SK-N-SH treated with all-trans-retinoic acid at 6 μM for 48 hours (cell line): ENCODE results near the gene H3-3A.

Source experiments
- ATAC-seq: fragments of 200-7000 bp; cut with Tn5 transposase; 3 replicates; pipeline ENCODE4 v1.9.1; 2020; ENCODE audit warnings: mild to moderate bottlenecking, moderate library complexity
- ARNTL ChIP-seq: fragments of 450-650 bp; formaldehyde crosslinking; IDR thresholded peaks from 2 replicates; pipeline ENCODE4 v1.5.0; 2020; ENCODE audit warnings: low read depth, mild to moderate bottlenecking, moderate library complexity, borderline replicate concordance
- BACH2 ChIP-seq: fragments of 250-450 bp; sonication (Bioruptor Pico); IDR thresholded peaks from 2 replicates; pipeline ENCODE4 v1.9.0; 2021; ENCODE audit warnings: mild to moderate bottlenecking, borderline replicate concordance
- CSDC2 ChIP-seq: fragments of 250-450 bp; sonication (Bioruptor Pico); IDR thresholded peaks from 2 replicates; pipeline ENCODE4 v1.5.0; 2020; ENCODE audit warnings: mild to moderate bottlenecking, moderate library complexity
- ESRRG ChIP-seq: fragments of 250-450 bp; sonication (Bioruptor Pico); IDR thresholded peaks from 2 replicates; pipeline ENCODE4 v1.6.1; 2021; ENCODE audit warnings: mild to moderate bottlenecking
- GLIS3 ChIP-seq: fragments of 250-450 bp; sonication (Bioruptor Pico); IDR thresholded peaks from 2 replicates; pipeline ENCODE4 v1.5.0; 2020; ENCODE audit warnings: mild to moderate bottlenecking, moderate library complexity
- ISL1 ChIP-seq: fragments of 250-450 bp; sonication (Bioruptor Pico); IDR thresholded peaks from 2 replicates; pipeline ENCODE4 v2.1.2; 2022; ENCODE audit warnings: mild to moderate bottlenecking, moderate library complexity
- OSR1 ChIP-seq: fragments of 250-450 bp; sonication (Bioruptor Pico); IDR thresholded peaks from 2 replicates; pipeline ENCODE4 v1.8.0; 2022; ENCODE audit warnings: moderate library complexity, mild to moderate bottlenecking, inconsistent platforms
- RARB ChIP-seq: fragments of 250-450 bp; sonication (Bioruptor Pico); IDR thresholded peaks from 2 replicates; pipeline ENCODE4 v1.8.0; 2021; ENCODE audit warnings: mild to moderate bottlenecking, moderate library complexity
- SNAI2 ChIP-seq: fragments of 250-450 bp; sonication (Bioruptor Pico); IDR thresholded peaks from 2 replicates; pipeline ENCODE4 v1.5.0; 2020; ENCODE audit warnings: mild to moderate bottlenecking, moderate library complexity
- TCF4 ChIP-seq: fragments of 250-450 bp; sonication (Bioruptor Pico); IDR thresholded peaks from 2 replicates; pipeline ENCODE4 v1.8.0; 2021; ENCODE audit warnings: mild to moderate bottlenecking, moderate library complexity, borderline replicate concordance
- TOX ChIP-seq: fragments of 250-450 bp; sonication (Bioruptor Pico); IDR thresholded peaks from 2 replicates; pipeline ENCODE4 v1.8.0; 2021; ENCODE audit warnings: mild to moderate bottlenecking, moderate library complexity, borderline replicate concordance
- ZC3H10 ChIP-seq: fragments of 250-450 bp; sonication (Bioruptor Pico); IDR thresholded peaks from 2 replicates; pipeline ENCODE4 v1.5.1; 2021; ENCODE audit warnings: mild to moderate bottlenecking, moderate library complexity
- ZFP3 ChIP-seq: fragments of 250-450 bp; sonication (Bioruptor Pico); IDR thresholded peaks from 2 replicates; pipeline ENCODE4 v1.5.0; 2020; ENCODE audit warnings: mild to moderate bottlenecking, moderate library complexity
- ZFP30 ChIP-seq: fragments of 450-650 bp; formaldehyde crosslinking; IDR thresholded peaks from 2 replicates; pipeline ENCODE4 v1.5.0; 2022; ENCODE audit warnings: mild to moderate bottlenecking, moderate library complexity
- ZNF565 ChIP-seq: fragments of 450-650 bp; formaldehyde crosslinking; conservative IDR thresholded peaks from 2 replicates; pipeline ENCODE4 v1.5.0; 2020; ENCODE audit warnings: low read depth, mild to moderate bottlenecking, moderate library complexity
- ZNF70 ChIP-seq: fragments of 450-650 bp; formaldehyde crosslinking; IDR thresholded peaks from 2 replicates; pipeline ENCODE4 v1.5.0; 2020; ENCODE audit warnings: mild to moderate bottlenecking, moderate library complexity
- ZNF8 ChIP-seq: fragments of 450-650 bp; formaldehyde crosslinking; IDR thresholded peaks from 2 replicates; pipeline ENCODE4 v1.5.0; 2020; ENCODE audit warnings: mild to moderate bottlenecking, moderate library complexity
- TF ChIP-seq, protein P1 (sequence below): fragments of 250-450 bp; sonication (Bioruptor Pico); IDR thresholded peaks from 2 replicates; pipeline ENCODE4 v1.5.1; 2020; ENCODE audit warnings: low read depth, mild to moderate bottlenecking, moderate library complexity
- TF ChIP-seq, protein P2 (sequence below): fragments of 250-450 bp; sonication (Bioruptor Pico); IDR thresholded peaks from 2 replicates; pipeline ENCODE4 v1.5.1; 2021; ENCODE audit warnings: mild to moderate bottlenecking, moderate library complexity
- TF ChIP-seq, protein P3 (sequence below): fragments of 250-450 bp; sonication (Bioruptor Pico); IDR thresholded peaks from 2 replicates; pipeline ENCODE4 v1.8.0; 2020; ENCODE audit warnings: mild to moderate bottlenecking, moderate library complexity, borderline replicate concordance
- TF ChIP-seq, protein P4 (sequence below): fragments of 250-450 bp; sonication (Bioruptor Pico); IDR thresholded peaks from 2 replicates; pipeline ENCODE4 v1.8.0; 2021; ENCODE audit warnings: low read depth, mild to moderate bottlenecking, moderate library complexity, borderline replicate concordance
- TF ChIP-seq, protein P5 (sequence below): fragments of 250-450 bp; sonication (Bioruptor Pico); IDR thresholded peaks from 2 replicates; pipeline ENCODE4 v1.5.0; 2020; ENCODE audit warnings: mild to moderate bottlenecking, moderate library complexity

The H3-3A gene

DNA sequence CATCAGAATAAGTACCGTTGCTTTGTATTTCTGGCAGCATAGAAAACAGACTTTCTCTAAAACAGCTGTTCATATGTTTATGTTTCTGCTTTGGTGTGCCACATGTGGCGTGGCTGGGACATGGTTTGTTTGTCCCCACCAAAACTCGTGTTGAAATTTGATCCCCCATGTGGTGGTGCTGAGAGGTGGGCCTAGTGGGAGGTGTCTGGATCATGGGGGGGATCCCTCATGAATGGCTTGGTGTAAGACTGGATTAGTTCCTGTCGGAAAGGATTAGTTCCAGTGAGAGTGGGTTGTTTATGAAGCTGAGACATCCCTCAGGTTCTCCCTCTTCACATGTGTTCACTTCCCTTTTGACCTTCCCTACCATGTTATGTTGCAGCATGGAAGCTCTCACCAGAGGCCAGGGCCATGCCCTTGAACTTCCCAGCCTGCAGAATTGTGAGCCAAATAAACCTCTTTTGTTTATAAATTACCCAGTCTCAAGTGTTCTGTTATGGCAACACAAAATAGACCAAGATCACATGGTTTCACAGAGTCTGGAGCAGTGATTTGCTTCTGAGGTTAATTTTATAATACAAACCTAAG lies 17.9 kb upstream of the H3-3A start:
- TF ChIP-seq ESRRG (CRISPR knock-in tag) (no peak), ZFP3 (CRISPR knock-in tag) (no peak), TCF4 (no peak)
- no peak for ATAC-seq

DNA sequence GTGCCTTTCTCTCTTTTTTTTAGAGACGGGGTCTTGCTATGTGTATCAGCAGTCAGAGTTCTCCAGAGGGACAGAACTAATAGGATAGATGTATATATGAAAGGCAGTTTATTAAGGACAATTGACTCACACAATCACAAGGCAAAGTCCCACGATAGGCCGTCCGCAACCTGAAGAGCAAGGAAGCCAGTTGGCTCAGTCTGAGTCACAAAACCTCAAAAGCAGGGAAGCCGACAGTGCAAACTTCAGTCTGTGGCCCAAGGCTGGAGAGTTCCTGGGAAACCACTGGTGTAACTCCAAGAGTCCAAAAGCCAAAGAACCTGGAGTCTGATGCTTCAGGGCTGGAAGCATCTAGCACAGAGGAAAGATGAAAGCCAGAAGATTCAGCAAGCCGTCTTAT lies 16.3 kb upstream of the H3-3A start:
- no peak for ATAC-seq

DNA sequence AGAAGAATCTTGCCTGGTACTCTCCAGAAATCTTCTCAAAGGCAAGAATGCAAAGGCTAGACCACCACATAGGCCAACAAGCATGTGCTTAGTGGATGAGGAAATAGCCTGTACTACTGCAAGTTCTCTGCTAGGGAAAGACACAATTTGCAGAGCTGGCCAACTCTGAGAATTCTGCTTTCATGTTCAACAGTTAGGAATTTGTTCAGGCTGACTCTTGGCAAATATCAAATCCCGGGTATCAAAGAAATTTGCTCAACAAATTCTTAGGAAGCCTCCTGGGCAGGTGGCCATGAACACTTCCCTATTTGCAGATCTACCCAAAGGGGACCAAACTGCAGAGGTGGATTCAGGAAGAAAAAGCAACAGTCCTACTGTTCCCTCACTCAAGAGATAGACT lies 15.0 kb upstream of the H3-3A start:
- TF ChIP-seq ARNTL (CRISPR knock-in tag) = no peak
- no peak for TF ChIP-seq ZNF70 (CRISPR knock-in tag)
- no peak for TF ChIP-seq ISL1 (CRISPR knock-in tag)
- TF ChIP-seq SNAI2 = no peak
- TF ChIP-seq, protein P1, sequence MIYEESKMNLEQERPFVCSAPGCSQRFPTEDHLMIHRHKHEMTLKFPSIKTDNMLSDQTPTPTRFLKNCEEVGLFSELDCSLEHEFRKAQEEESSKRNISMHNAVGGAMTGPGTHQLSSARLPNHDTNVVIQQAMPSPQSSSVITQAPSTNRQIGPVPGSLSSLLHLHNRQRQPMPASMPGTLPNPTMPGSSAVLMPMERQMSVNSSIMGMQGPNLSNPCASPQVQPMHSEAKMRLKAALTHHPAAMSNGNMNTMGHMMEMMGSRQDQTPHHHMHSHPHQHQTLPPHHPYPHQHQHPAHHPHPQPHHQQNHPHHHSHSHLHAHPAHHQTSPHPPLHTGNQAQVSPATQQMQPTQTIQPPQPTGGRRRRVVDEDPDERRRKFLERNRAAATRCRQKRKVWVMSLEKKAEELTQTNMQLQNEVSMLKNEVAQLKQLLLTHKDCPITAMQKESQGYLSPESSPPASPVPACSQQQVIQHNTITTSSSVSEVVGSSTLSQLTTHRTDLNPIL = no peak
- no peak for TF ChIP-seq TCF4
- TF ChIP-seq RARB (CRISPR knock-in tag) = no peak
- TF ChIP-seq ZC3H10 (CRISPR knock-in tag) = no peak
- TF ChIP-seq CSDC2 (CRISPR knock-in tag) = no peak
- TF ChIP-seq BACH2 (CRISPR knock-in tag) = no peak
- TF ChIP-seq ESRRG (CRISPR knock-in tag) = no peak
- TF ChIP-seq ZFP3 (CRISPR knock-in tag) = no peak
- TF ChIP-seq GLIS3 = no peak
- TF ChIP-seq ZNF565 (CRISPR knock-in tag) = no peak
- TF ChIP-seq, protein P2, sequence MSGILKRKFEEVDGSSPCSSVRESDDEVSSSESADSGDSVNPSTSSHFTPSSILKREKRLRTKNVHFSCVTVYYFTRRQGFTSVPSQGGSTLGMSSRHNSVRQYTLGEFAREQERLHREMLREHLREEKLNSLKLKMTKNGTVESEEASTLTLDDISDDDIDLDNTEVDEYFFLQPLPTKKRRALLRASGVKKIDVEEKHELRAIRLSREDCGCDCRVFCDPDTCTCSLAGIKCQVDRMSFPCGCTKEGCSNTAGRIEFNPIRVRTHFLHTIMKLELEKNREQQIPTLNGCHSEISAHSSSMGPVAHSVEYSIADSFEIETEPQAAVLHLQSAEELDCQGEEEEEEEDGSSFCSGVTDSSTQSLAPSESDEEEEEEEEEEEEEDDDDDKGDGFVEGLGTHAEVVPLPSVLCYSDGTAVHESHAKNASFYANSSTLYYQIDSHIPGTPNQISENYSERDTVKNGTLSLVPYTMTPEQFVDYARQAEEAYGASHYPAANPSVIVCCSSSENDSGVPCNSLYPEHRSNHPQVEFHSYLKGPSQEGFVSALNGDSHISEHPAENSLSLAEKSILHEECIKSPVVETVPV = no peak
- TF ChIP-seq OSR1 = no peak
- TF ChIP-seq ZNF8 (CRISPR knock-in tag) = no peak
- TF ChIP-seq ZFP30 (CRISPR knock-in tag) = no peak
- TF ChIP-seq TOX (CRISPR knock-in tag) = no peak
- TF ChIP-seq, protein P3, sequence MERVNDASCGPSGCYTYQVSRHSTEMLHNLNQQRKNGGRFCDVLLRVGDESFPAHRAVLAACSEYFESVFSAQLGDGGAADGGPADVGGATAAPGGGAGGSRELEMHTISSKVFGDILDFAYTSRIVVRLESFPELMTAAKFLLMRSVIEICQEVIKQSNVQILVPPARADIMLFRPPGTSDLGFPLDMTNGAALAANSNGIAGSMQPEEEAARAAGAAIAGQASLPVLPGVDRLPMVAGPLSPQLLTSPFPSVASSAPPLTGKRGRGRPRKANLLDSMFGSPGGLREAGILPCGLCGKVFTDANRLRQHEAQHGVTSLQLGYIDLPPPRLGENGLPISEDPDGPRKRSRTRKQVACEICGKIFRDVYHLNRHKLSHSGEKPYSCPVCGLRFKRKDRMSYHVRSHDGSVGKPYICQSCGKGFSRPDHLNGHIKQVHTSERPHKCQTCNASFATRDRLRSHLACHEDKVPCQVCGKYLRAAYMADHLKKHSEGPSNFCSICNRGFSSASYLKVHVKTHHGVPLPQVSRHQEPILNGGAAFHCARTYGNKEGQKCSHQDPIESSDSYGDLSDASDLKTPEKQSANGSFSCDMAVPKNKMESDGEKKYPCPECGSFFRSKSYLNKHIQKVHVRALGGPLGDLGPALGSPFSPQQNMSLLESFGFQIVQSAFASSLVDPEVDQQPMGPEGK (CRISPR knock-in tag) = no peak
- peak; percentile 25; the same call in 2 of the 3 replicates for ATAC-seq

More for the DNA sequence above, 16.3 kb upstream of the H3-3A start:
- TF ChIP-seq RARB (CRISPR knock-in tag) (no peak), ZC3H10 (CRISPR knock-in tag) (no peak), ZFP30 (CRISPR knock-in tag) (no peak), ESRRG (CRISPR knock-in tag) (no peak)
- TF ChIP-seq, protein P4, sequence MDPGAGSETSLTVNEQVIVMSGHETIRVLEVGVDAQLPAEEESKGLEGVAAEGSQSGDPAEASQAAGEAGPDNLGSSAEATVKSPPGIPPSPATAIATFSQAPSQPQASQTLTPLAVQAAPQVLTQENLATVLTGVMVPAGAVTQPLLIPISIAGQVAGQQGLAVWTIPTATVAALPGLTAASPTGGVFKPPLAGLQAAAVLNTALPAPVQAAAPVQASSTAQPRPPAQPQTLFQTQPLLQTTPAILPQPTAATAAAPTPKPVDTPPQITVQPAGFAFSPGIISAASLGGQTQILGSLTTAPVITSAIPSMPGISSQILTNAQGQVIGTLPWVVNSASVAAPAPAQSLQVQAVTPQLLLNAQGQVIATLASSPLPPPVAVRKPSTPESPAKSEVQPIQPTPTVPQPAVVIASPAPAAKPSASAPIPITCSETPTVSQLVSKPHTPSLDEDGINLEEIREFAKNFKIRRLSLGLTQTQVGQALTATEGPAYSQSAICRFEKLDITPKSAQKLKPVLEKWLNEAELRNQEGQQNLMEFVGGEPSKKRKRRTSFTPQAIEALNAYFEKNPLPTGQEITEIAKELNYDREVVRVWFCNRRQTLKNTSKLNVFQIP (CRISPR knock-in tag) = no peak
- TF ChIP-seq, protein P5, sequence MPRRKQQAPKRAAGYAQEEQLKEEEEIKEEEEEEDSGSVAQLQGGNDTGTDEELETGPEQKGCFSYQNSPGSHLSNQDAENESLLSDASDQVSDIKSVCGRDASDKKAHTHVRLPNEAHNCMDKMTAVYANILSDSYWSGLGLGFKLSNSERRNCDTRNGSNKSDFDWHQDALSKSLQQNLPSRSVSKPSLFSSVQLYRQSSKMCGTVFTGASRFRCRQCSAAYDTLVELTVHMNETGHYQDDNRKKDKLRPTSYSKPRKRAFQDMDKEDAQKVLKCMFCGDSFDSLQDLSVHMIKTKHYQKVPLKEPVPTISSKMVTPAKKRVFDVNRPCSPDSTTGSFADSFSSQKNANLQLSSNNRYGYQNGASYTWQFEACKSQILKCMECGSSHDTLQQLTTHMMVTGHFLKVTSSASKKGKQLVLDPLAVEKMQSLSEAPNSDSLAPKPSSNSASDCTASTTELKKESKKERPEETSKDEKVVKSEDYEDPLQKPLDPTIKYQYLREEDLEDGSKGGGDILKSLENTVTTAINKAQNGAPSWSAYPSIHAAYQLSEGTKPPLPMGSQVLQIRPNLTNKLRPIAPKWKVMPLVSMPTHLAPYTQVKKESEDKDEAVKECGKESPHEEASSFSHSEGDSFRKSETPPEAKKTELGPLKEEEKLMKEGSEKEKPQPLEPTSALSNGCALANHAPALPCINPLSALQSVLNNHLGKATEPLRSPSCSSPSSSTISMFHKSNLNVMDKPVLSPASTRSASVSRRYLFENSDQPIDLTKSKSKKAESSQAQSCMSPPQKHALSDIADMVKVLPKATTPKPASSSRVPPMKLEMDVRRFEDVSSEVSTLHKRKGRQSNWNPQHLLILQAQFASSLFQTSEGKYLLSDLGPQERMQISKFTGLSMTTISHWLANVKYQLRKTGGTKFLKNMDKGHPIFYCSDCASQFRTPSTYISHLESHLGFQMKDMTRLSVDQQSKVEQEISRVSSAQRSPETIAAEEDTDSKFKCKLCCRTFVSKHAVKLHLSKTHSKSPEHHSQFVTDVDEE (CRISPR knock-in tag) = no peak
